CD4-positive, alpha-beta T cell treated with Interferon gamma for 1 hour (primary cell): Measurements from ENCODE around the gene GPC2.

ENCODE experiments used
- DNase-seq: peaks from one replicate; pipeline ENCODE4 v3.0.0-alpha.2; 2020

GPC2 gene

GRCh38 chr7:100166970-100167911 lies 9.9 kb downstream of the GPC2 start:
- DNase-seq: no peak

GRCh38 chr7:100166317-100166940 lies 10.8 kb downstream of the GPC2 start:
- peak; percentile 20 for DNase-seq

GRCh38 chr7:100163871-100164270 lies 13.3 kb downstream of the GPC2 start:
- DNase-seq: no peak

- no peak for DNase-seq
Measured at GRCh38 chr7:100163006-100163531, 14.1 kb downstream of the GPC2 start.

GRCh38 chr7:100160067-100160466 lies 17.1 kb downstream of the GPC2 start:
- no peak for DNase-seq

- DNase-seq: no peak
Measured at GRCh38 chr7:100159099-100159623, 18.0 kb downstream of the GPC2 start.

- peak; percentile 85 for DNase-seq
Measured at GRCh38 chr7:100158229-100159098, 18.7 kb downstream of the GPC2 start, which contains the start of gene TRAPPC14. TRAPPC14 (minus strand) TSS chr7:100158723; CDS start chr7:100158499, 224 bp downstream.

GRCh38 chr7:100157334-100158228 lies 19.6 kb downstream of the GPC2 start:
- DNase-seq: no peak

- DNase-seq: no peak
Measured at GRCh38 chr7:100157069-100157333, 20.2 kb downstream of the GPC2 start.

- peak; percentile 16 for DNase-seq
Measured at GRCh38 chr7:100156331-100157068, 20.7 kb downstream of the GPC2 start.

- DNase-seq: no peak
Measured at GRCh38 chr7:100155553-100156317, 21.4 kb downstream of the GPC2 start.

GRCh38 chr7:100154651-100155491 lies 22.3 kb downstream of the GPC2 start:
- DNase-seq: no peak

- no peak for DNase-seq
Measured at GRCh38 chr7:100153708-100154535, 23.3 kb downstream of the GPC2 start.

GRCh38 chr7:100152937-100153666 lies 24.1 kb downstream of the GPC2 start:
- no peak for DNase-seq

GRCh38 chr7:100152404-100152803 lies 24.8 kb downstream of the GPC2 start:
- no peak for DNase-seq

- peak; percentile 100 for DNase-seq
Measured at GRCh38 chr7:100148559-100149328, 28.4 kb downstream of the GPC2 start, which contains the start of gene LAMTOR4. LAMTOR4 (plus strand) TSS chr7:100148918; CDS start chr7:100148973, 55 bp downstream.

- no peak for DNase-seq
Measured at GRCh38 chr7:100148225-100148558, 29.0 kb downstream of the GPC2 start.
